ENCODE results near the gene NIPBL. TPM values are rescaled to one million over a fixed set of nuclear protein-coding genes. Genes with fewer than 3 reads are reported as not detected.

Gene NIPBL
- total RNA-seq, 1 donor, result 24.6 TPM

GRCh38 chr5:36885149-36885548, 8.6 kb downstream of the NIPBL start:
- H3K4me3 ChIP-seq (ENCODE audit: low read depth, low read length), result no peak overlapping the region
- no peak for DNase-seq (ENCODE audit: low read depth)
- no peak for TF ChIP-seq CTCF (IDR thresholded peaks at IDR 0.05; ENCODE audit: insufficient read depth, low read depth, low read length)

- TF ChIP-seq CTCF (IDR thresholded peaks at IDR 0.05; ENCODE audit: insufficient read depth, low read depth, low read length), result no peak
- DNase-seq (ENCODE audit: low read depth), result no peak
- no peak overlapping the region for H3K4me3 ChIP-seq (ENCODE audit: low read depth, low read length)
Observed at GRCh38 chr5:36885566-36886485, 9.3 kb downstream of the NIPBL start.

GRCh38 chr5:36886791-36887190, 10.2 kb downstream of the NIPBL start:
- no peak overlapping the region for H3K4me3 ChIP-seq (ENCODE audit: low read depth, low read length)
- no peak for TF ChIP-seq CTCF (IDR thresholded peaks at IDR 0.05; ENCODE audit: insufficient read depth, low read depth, low read length)
- DNase-seq (ENCODE audit: low read depth), result no peak

GRCh38 chr5:36887532-36887931, 11.0 kb downstream of the NIPBL start:
- H3K4me3 ChIP-seq (ENCODE audit: low read depth, low read length), result no peak overlapping the region
- TF ChIP-seq CTCF (IDR thresholded peaks at IDR 0.05; ENCODE audit: insufficient read depth, low read depth, low read length), result no peak
- DNase-seq (ENCODE audit: low read depth), result no peak

- DNase-seq (ENCODE audit: low read depth), result no peak
- no peak overlapping the region for H3K4me3 ChIP-seq (ENCODE audit: low read depth, low read length)
- no peak for TF ChIP-seq CTCF (IDR thresholded peaks at IDR 0.05; ENCODE audit: insufficient read depth, low read depth, low read length)
Observed at GRCh38 chr5:36888303-36888702, 11.7 kb downstream of the NIPBL start.

- TF ChIP-seq CTCF (IDR thresholded peaks at IDR 0.05; ENCODE audit: insufficient read depth, low read depth, low read length), result no peak
- no peak overlapping the region for H3K4me3 ChIP-seq (ENCODE audit: low read depth, low read length)
- DNase-seq (ENCODE audit: low read depth), result no peak
Observed at GRCh38 chr5:36889264-36889663, 12.7 kb downstream of the NIPBL start.

Data from fibroblast of villous mesenchyme (primary cell).